Testis (tissue), 3 donors: Measurements from ENCODE around the gene RSPH9. TPM values are rescaled to one million over a fixed set of nuclear protein-coding genes. Genes with fewer than 3 reads are reported as not detected.

Experiments
- DNase-seq: peaks from one replicate; pipeline ENCODE4 v3.0.0-alpha.2; 2019
- H3K27ac ChIP-seq, 2 donors: fragments of 200-600 bp; sonication (generic); one replicate each; pipeline ENCODE4 v1.5.1; 2019
- H3K27me3 ChIP-seq: fragments of 200-600 bp; sonication (generic); one replicate; pipeline ENCODE4 v1.5.1; 2019
- H3K36me3 ChIP-seq: fragments of 200-600 bp; sonication (generic); one replicate; pipeline ENCODE4 v1.5.1; 2017; ENCODE audit warnings: low read depth; ENCODE audit errors: missing control alignments
- H3K4me1 ChIP-seq: fragments of 200-600 bp; sonication (generic); one replicate; pipeline ENCODE4 v1.5.1; 2019
- H3K4me3 ChIP-seq, 2 donors: fragments of 200-600 bp; sonication (generic); one replicate each; pipeline ENCODE4 v1.5.1; 2017 to 2019
- H3K9me3 ChIP-seq: fragments of 200-600 bp; sonication (generic); one replicate; pipeline ENCODE4 v1.5.1; 2017
- CTCF ChIP-seq, 3 experiments: fragments of 450-650 bp in 2 of 3; fragments of 200-600 bp in 1 of 3; sonication (generic) in 1 of 3; IDR thresholded peaks; one replicate each; pipeline ENCODE4 v1.5.1; 2016 to 2019; ENCODE audit warnings: antibody characterized with exemption in 3 of 3, mild to moderate bottlenecking in 2 of 3, moderate library complexity in 1 of 3
- POLR2A ChIP-seq: fragments of 450-650 bp; IDR thresholded peaks from one replicate; pipeline ENCODE4 v1.6.1; 2017; ENCODE audit warnings: antibody characterized with exemption, mild to moderate bottlenecking, moderate library complexity
- WGBS, 2 donors: methylation state at CpG; one replicate each; pipeline ENCODE4 v1.1.5; 2018; 5-methylcytosine and 5-hydroxymethylcytosine counted together
- intact Hi-C: fragments of 100-400 bp; cut with DNase I; formaldehyde crosslinking; loops from one replicate; pipeline ENCODE4 v1.15.1; 2023; ENCODE audit warnings: low total_unique reads
- polyA plus RNA-seq: library from polyadenylated mRNA; stranded (reverse); fragments of 350-450 nt; fragmentation: Illumina TruSeq; extraction: RNeasy Lipid Tissue Mini Kit (QIAGEN cat#74804); gene quantifications from one replicate; pipeline ENCODE4 v1.2.3, GENCODE V29; 2014; ENCODE audit warnings: low read depth, low replicate concordance; ENCODE audit not compliant: insufficient read depth
- total RNA-seq, 2 donors: library from RNA; depleted of rRNA; stranded (reverse); fragments of >200 nt; gene quantifications; one replicate each; pipeline ENCODE4 v1.2.3, GENCODE V29; 2016

Gene RSPH9
- total and polyA plus RNA-seq, 3 donors from 2014 or later = 6.1 to 22.8 (median 8.3) TPM

DNA sequence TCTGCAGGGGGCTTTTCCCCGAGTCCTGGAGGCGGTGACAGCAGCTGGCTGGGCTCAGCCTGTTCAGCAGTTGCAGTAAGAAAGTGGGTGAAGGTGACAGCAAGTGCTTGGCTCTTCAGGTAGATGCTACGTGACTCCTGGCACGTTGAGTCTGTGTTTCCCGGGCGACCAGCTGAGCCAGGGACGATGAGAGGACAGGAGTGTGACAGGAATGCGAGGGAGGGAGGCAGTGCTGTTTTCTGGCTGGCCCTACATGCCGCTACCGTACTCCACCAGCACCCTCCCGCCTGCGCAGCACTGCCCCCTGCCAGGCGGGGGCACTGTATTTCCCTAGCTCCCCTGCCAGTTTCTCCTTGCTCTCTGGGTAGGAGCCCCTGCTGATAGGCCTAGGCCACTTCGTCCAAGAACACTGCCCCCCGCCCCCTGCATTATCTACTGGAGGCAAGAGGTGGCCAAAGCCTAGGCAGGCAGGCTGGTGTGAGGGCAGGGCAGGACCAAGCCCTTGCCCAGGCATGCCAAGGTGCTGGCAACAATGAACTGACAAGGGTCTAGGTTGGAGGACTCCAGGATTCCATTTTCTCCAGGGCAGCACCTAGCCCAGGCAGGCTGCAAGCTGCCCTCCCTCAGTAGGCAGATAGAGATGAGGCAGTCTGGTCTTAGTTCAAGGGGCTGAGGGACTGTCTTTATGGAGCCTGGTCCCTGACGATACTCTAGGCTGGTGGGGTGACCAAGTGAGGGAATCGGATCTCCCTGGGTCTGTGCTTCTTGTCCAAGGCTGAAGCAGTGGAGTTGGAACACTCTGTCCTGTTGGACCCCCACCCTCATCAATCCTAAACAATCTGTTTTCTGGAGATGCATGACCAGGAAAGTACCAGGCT lies 23.6 kb downstream of the RSPH9 start:
- intact Hi-C loops = loop anchor here (10.0 kb wide), 2 partner anchors 96 to 406 kb away; no protein-coding TSS in a partner anchor
- Histone ChIP-seq H3K9me3 (no peaks in the 10 kb centered on the region), H3K4me1 (peaks cover 36% of the 10 kb centered on the region), H3K36me3 (no peaks in the 10 kb centered on the region), H3K27ac (peak overlapping the region in 1 of 2 donors; percentile 20), H3K27me3 (no peaks in the 10 kb centered on the region), H3K4me3 (no peak overlapping the region)
- DNase-seq = peak; percentile 58
- peak in 1 of 3 experiments; percentile 22 for TF ChIP-seq CTCF (IDR thresholded peaks at IDR 0.05)
- no peak for TF ChIP-seq POLR2A
- WGBS, 2 donors = 37 to 52% methylated on average over 12 to 17 of the region's 17 CpGs

- Histone ChIP-seq H3K4me1 (peaks cover 36% of the 10 kb centered on the region), H3K4me3 (no peak overlapping the region), H3K27me3 (no peaks in the 10 kb centered on the region), H3K27ac (peak overlapping the region in 1 of 2 donors; percentile 20), H3K36me3 (no peaks in the 10 kb centered on the region), H3K9me3 (no peaks in the 10 kb centered on the region)
- intact Hi-C loops = loop anchor here (10.0 kb wide), 2 partner anchors 96 to 406 kb away; no protein-coding TSS in a partner anchor
- TF ChIP-seq POLR2A (no peak), CTCF (IDR thresholded peaks at IDR 0.05) (no peak)
- peak; percentile 72 for DNase-seq
- WGBS, 2 donors = 29 to 79% methylated on average over 9 to 13 of the region's 15 CpGs
Observed at GRCh38 chr6:43669050-43669921, 24.4 kb downstream of the RSPH9 start.

DNA sequence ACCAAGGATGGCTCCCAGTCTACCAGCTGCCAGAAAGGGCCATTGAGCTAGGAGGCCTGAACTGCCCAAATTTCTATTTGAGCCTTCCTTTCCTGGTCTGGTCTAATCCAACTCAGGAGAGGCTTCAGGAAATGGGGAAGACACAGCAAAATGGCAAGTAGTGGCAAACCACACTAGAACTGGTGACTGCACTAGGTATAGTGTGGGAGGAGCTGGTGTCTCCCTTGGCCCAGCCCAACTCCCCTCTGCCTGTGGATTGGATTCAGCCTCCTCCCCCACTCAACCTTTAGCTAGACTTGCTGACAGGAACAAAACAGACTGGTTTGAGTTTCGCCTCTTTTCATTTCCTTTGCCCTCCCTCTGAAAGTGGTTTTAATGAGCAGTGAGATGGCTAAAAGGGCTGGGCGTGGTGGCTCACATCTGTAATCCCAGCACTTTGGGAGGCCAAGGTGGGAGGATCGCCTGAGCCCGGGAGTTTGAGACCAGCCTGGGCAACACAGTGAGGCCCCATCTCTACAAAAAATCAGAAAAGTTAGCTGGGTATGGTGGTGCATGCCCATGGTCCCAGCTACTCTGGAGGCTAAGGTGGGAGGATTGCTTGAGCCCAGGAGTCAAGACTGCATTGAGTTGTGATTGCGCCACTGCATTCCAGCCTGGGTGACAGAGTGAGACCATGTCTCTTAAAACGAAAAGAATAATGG lies 25.2 kb downstream of the RSPH9 start:
- WGBS, 2 donors = 87 to 93% methylated on average over 6 of the region's 6 CpGs
- no peak overlapping the region for H3K27ac ChIP-seq
- no peak overlapping the region for H3K4me3 ChIP-seq
- peaks cover 36% of the 10 kb centered on the region for H3K4me1 ChIP-seq
- TF ChIP-seq CTCF (IDR thresholded peaks at IDR 0.05) (no peak), POLR2A (no peak)
- H3K9me3 ChIP-seq = no peaks in the 10 kb centered on the region
- intact Hi-C loops = loop anchor here (10.0 kb wide), 2 partner anchors 95 to 405 kb away; no protein-coding TSS in a partner anchor
- no peak for DNase-seq
- H3K27me3 ChIP-seq = no peaks in the 10 kb centered on the region
- H3K36me3 ChIP-seq = no peaks in the 10 kb centered on the region

DNA sequence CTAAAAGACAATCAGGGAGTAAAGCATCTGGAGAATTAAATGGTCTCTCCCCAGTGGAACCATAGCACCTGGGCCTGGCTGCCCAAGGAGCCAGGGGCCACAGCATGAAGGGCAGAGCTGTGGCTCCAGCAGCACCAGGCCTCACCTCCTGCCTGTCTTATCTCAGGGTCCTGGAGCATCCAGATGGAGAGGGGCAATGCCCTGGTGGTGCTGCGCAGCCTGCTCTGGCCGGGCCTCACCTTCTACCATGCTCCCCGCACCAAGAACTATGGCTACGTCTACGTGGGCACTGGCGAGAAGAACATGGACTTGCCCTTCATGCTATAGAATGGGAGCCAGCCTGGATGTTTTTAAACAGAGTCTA lies 25.8 kb downstream of the RSPH9 start:
- peaks cover 36% of the 10 kb centered on the region for H3K4me1 ChIP-seq
- H3K9me3 ChIP-seq = no peaks in the 10 kb centered on the region
- H3K27ac ChIP-seq = no peak overlapping the region
- no peaks in the 10 kb centered on the region for H3K27me3 ChIP-seq
- WGBS, 2 donors = 95 to 96% methylated on average over 5 to 6 of the region's 6 CpGs
- intact Hi-C loops = no loop called here
- no peak for TF ChIP-seq CTCF (IDR thresholded peaks at IDR 0.05)
- no peak for TF ChIP-seq POLR2A
- no peak overlapping the region for H3K4me3 ChIP-seq
- no peaks in the 10 kb centered on the region for H3K36me3 ChIP-seq
- no peak for DNase-seq
